Measurements from ENCODE around the gene CTDSP2. TPM values are rescaled to one million over a fixed set of nuclear protein-coding genes. Genes with fewer than 3 reads are reported as not detected.
"Not testable (repeated sequence)": the region's sequence is repeated elsewhere in the genome, so short reads cannot be mapped to it uniquely, and the experiment has no call there.

CTDSP2 gene
- total RNA-seq, 1 donor from 2014 or later, result 86.3 TPM

- ATAC-seq (peak; percentile 52), DNase-seq (ENCODE audit: low spot score) (peak; percentile 67)
These were observed 9.8 kb downstream of the CTDSP2 start for GRCh38 chr12:57836442-57837375.

DNA sequence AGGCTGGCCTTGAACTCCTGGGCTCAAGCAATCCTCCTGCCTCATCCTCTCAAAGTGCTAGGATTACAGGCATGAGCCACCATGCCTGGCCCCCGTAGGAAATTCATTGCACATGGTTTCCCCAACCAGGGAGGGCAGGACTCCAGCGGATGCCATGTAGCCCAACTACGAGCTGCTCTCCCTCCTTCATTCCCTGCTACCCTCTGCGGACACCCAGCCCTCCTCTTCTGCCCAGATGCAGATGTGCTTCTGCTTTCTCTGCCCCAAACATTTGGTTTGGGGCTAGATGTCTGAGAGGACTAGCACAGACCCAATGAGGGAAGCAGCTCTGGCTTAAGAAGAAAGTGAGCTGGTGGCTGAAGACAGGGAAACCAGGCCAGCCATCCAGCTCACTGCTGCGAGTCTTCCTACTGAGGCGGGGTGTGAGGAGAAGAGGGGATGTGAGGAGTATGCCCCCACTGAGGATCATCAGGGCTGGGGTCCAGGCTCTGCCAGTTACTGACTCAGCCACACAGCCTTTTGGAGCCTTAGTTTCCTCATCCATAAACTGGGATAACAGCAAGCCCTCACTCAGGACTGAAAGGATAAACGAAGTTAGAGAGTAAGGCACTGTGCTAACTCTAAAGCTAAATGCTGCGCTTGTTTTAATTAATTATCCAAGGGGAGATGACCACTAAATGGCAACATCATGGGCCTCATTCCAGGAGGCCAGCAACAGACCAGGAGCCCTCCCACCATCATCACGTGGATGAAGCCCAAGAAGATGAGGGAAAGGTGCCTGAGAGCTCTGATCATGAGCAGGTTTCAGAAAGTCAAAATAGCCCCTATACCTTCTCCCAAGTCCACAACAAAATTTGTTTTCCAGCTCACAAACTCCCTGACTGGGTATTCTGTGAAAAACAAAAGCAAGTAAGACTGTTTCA, 10.9 kb downstream of the CTDSP2 start:
- ATAC-seq, result no peak

GRCh38 chr12:57834086-57834876, 12.2 kb downstream of the CTDSP2 start:
- no peak for DNase-seq (ENCODE audit: low spot score)
- no peak for ATAC-seq

More for the DNA sequence above, 10.9 kb downstream of the CTDSP2 start:
- no peak for DNase-seq (ENCODE audit: low spot score)

- no peak for DNase-seq (ENCODE audit: low spot score)
- no peak for ATAC-seq
These were observed 12.9 kb downstream of the CTDSP2 start for GRCh38 chr12:57833672-57834071.

GRCh38 chr12:57832966-57833365, 13.6 kb downstream of the CTDSP2 start:
- ATAC-seq, result no peak

GRCh38 chr12:57830393-57830792, 16.1 kb downstream of the CTDSP2 start:
- DNase-seq (ENCODE audit: low spot score) (no peak), ATAC-seq (no peak)

More at GRCh38 chr12:57832966-57833365, 13.6 kb downstream of the CTDSP2 start:
- DNase-seq (ENCODE audit: low spot score), result no peak

DNA sequence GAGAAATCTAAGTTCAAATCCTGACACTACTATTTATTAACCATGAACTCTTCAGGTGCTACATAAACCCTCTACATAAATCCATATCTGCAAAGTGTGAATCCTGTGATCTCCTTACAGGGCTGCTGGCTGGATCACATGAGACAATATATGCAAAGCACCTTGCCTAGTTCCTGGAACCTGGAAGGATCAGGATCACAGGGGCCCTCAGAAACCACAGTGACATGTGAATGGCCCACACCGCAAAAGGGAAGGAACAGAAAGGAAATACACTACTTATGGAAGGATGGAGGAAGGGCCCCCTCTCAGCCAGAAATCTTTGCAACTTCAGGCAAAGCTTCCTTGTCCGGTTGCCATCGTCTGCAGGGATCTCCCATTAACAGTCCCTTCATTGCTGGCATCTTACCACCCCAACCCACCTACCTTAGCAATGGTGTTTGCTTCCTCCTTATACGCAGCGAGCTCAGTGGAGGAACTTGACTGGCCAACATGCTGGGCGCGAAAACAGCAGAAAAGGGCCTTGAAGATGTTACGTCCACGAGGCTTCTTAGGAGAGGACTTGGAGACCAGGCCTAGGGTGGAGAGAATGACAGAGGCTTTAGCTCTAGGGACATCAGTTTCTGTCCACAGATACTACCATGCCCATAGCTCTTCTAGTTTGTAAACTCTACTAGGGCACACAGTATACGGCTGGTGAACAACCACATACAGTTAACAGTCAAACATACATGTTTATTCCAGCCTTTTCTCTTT, 17.3 kb downstream of the CTDSP2 start:
- ATAC-seq (no peak), DNase-seq (ENCODE audit: low spot score) (no peak)

GRCh38 chr12:57826966-57827365, 19.6 kb downstream of the CTDSP2 start:
- ATAC-seq (no peak), DNase-seq (ENCODE audit: low spot score) (no peak)

DNA sequence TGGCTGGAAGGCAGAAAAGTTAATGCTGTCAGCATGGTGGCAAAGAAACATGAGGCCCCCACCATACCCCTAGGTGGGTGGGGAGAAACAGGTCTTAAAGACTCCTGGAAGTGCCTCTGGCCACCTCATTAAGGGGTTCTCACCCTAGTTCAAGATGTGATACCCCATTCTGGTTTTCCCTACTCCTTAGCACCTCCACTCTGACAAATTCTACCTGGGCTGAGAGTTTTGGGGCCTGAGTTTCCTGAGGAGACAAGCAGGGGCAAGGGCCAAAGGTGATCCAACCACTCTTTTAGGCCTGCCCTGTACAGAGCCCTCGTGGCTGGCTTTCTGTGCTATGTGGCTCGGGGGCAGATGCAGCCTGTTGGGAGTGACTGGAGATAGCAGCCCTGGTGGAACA, 20.1 kb downstream of the CTDSP2 start:
- DNase-seq (ENCODE audit: low spot score), result no peak
- ATAC-seq, result no peak

DNA sequence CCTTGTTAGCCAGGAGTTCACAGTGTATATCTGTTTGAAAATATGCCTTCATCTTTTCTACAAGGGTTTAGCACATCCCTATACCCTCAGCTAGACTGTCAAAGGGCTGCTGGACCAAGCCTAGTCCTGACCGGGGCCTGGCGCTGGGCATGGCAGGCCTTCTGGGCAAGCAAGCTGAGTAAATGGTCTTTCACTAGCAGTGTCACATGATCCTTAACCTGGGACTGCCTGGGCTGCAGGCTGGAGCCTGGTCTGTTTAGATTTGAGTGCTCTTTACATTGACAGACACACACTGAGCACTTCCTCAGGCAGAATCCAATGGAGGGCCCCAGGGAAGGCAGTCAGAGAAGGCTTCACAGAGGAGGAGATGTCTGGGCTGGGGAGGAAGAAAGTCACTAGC, 21.1 kb downstream of the CTDSP2 start:
- ATAC-seq (no peak), DNase-seq (ENCODE audit: low spot score) (no peak)

DNA sequence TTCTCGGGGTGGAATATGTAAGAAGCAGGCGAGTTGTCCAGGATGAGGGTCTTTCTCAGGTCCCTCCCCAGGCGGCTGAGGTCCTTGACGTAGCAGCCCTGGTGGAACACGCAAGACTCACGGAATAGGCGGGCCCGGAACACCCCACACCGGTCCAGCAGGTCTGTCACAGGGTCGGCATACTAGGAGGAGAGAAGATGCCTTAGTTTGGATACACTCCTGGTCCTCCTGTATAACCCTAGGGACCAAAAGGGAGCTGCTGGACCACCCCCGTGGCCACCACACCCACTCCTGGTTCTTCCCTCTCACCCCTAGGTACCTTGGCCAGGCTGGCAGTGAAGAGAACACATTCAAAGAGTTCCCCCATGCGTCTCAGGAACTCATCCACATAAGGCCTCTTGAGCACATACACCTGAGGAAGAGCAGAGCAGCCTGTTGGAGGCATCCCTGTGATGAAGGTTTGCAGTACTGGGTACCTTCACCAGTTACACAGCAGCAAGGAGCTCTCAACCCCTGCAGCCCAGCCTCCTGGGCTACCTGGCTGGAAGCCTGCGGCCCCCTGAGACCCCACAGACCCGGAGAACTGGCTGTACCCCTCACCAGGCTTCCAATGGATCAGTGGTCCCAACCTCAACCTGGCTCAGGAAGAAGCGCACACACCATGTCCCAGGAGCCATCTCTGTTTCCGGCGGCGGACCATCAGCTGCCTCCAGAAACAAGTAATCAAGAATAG, 22.5 kb downstream of the CTDSP2 start:
- ATAC-seq, result no peak
- no peak for DNase-seq (ENCODE audit: low spot score)

- DNase-seq (ENCODE audit: low spot score) (no peak), ATAC-seq (no peak)
These were observed 23.2 kb downstream of the CTDSP2 start for GRCh38 chr12:57823131-57823907.

DNA sequence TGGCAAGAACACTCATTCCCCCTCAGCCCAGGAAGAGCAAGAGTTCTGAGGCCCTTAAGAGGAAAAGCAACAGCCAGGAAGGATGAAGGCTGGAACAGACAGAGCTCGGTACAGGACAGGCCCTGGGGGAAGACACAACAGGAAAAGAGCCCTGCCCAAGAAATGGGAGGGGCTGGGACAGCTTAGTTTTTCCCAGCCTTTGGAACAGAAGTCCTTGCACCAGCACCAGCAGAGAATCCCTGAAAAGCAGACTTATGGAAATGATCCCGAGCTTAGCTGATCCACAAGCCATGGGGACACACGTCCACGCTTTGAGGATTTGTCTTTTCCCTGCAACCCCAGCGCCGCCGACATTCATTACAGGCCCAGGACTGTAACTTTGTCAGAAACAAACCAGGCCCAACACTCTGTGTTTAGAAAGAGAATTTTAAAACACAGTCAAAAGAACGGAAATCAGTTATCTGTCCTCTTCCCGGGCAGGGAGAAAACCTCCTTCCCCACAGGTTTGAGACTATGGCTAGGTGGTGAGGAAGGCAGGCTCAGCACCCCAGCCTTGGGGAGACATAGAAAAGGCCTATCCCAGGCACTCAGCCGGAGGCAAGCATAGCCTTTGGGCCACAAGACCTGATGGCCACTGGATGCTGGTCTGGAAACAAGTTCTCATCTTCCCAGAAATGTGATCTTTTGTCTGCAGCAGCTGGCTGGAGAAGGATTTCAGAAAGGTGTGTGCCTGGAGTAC, 24.0 kb downstream of the CTDSP2 start:
- ATAC-seq, result peak; percentile 13

DNA sequence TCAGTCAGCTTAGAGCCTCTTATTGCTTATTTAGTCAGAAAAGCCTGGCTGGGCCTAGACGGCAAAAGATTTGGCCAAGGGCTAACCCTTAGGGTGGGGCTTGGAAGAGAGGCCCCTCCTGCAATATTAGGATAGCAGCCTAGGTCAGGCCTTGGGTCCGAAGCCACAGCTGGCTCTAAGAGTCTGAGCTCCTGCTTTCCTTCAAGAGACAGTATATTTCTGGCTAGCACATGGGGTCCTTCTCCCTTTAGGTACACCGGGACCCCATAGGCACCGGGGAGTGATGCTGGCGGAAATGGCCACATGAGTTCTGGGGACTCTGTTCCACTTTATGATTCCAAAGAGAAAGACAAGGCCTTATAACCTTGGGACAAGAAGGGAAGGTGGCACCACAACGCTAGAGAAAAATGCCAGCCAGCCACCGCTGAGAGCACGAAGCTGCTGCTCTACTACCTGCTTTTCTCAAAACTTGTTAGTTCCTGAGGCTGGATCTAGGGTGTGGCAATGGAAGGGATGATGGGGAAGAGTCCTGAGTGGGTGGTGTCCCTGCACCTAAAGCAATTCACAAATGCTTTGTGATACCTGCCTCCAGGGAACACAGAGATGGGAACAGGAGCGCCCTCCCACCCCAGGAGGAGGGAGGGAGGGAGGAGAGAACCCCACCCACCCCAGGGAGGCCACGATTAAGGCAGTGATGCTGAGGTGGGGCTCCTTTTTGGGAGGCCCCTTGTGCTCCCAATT, 24.9 kb downstream of the CTDSP2 start:
- ATAC-seq (no peak), DNase-seq (ENCODE audit: low spot score) (no peak)

More for the DNA sequence above, 24.0 kb downstream of the CTDSP2 start:
- no peak for DNase-seq (ENCODE audit: low spot score)

- DNase-seq (ENCODE audit: low spot score); ATAC-seq: not testable (repeated sequence)
These were observed 25.5 kb downstream of the CTDSP2 start for GRCh38 chr12:57821015-57821414.

GRCh38 chr12:57820119-57820518, 26.4 kb downstream of the CTDSP2 start:
- ATAC-seq; DNase-seq (ENCODE audit: low spot score): not testable (repeated sequence)

- DNase-seq (ENCODE audit: low spot score); ATAC-seq: not testable (repeated sequence)
These were observed 28.6 kb downstream of the CTDSP2 start for GRCh38 chr12:57817990-57818331.
